Upper lobe of left lung (tissue), 6 donors: ENCODE data around the gene CCT2. TPM values are rescaled to one million over a fixed set of nuclear protein-coding genes. Genes with fewer than 3 reads are reported as not detected.
A peak's percentile ranks its signal among the peaks of the same experiment; 100 is the strongest.

Experiments
- ATAC-seq, 2 donors: fragments of 200-7000 bp; cut with Tn5 transposase; one replicate each; pipeline ENCODE4 v1.9.1; 2022; ENCODE audit warnings: mild to moderate bottlenecking in 2 of 2, moderate library complexity in 2 of 2; ENCODE audit not compliant: low FRiP score in 2 of 2
- DNase-seq, 2 donors: peaks; one replicate each; pipeline ENCODE4 v3.0.0-alpha.2; 2019 to 2020
- H3K27ac ChIP-seq, 4 donors: fragments of 200-600 bp; sonication (generic); one replicate each; pipeline ENCODE4 v1.5.1; 2016 to 2019
- H3K27me3 ChIP-seq, 4 donors: fragments of 200-600 bp; sonication (generic); one replicate each; pipeline ENCODE4 v1.5.1; 2017 to 2019
- H3K36me3 ChIP-seq, 4 donors: fragments of 200-600 bp; sonication (generic); one replicate each; pipeline ENCODE4 v1.5.1; 2016 to 2019
- H3K4me1 ChIP-seq, 4 donors: fragments of 200-600 bp; sonication (generic); one replicate each; pipeline ENCODE4 v1.5.1; 2018 to 2019
- H3K4me3 ChIP-seq, 4 donors: fragments of 200-600 bp; sonication (generic); one replicate each; pipeline ENCODE4 v1.5.1; 2017 to 2019; ENCODE audit warnings: mild to moderate bottlenecking in 2 of 4, moderate library complexity in 1 of 4
- H3K9me3 ChIP-seq, 4 donors: fragments of 200-600 bp; sonication (generic); one replicate each; pipeline ENCODE4 v1.5.1; 2018 to 2019
- EP300 ChIP-seq, 4 donors: sonication (generic); formaldehyde crosslinking; IDR thresholded peaks; one replicate each; pipeline ENCODE4 v1.5.1; 2017; ENCODE audit warnings: antibody characterized with exemption in 4 of 4, control low read depth in 2 of 4
- POLR2A ChIP-seq, 4 donors: fragments of 450-650 bp; IDR thresholded peaks; one replicate each; pipeline ENCODE4 v1.5.1; 2016 to 2017; ENCODE audit warnings: antibody characterized with exemption in 4 of 4, mild to moderate bottlenecking in 2 of 4
- POLR2AphosphoS5 ChIP-seq, 2 donors: sonication (generic); formaldehyde crosslinking; IDR thresholded peaks; one replicate each; pipeline ENCODE4 v1.5.1; 2017; ENCODE audit warnings: antibody characterized with exemption in 2 of 2
- WGBS, 2 donors: methylation state at CpG; one replicate each; pipeline ENCODE4 v1.1.5; 2017 to 2018; 5-methylcytosine and 5-hydroxymethylcytosine counted together
- total RNA-seq, 6 donors: library from RNA; depleted of rRNA in 4 of 6; stranded (reverse); fragments of >200 nt in 4 of 6; gene quantifications; one replicate each; pipeline versions ENCODE4 v1.1.0 to v1.2.1, GENCODE V29; 2016 to 2021
- TF ChIP-seq, protein P1 (sequence below), 6 experiments: fragments of 450-650 bp in 4 of 6; fragments of 200-600 bp in 2 of 6; sonication (generic) in 2 of 6; IDR thresholded peaks; one replicate each; pipeline ENCODE4 v1.5.1; 2016 to 2019; ENCODE audit warnings: antibody characterized with exemption in 6 of 6
- donor health status: DM: no; HTN: no; CAD: no; lungs with moderate emphysema.
- donor health status: DM: no; HTN: yes; CAD: no; lungs with severe emphysema.

Gene CCT2
- total RNA-seq, 6 donors from 2014 or later: 28.1 to 117 (median 91.0) TPM

DNA sequence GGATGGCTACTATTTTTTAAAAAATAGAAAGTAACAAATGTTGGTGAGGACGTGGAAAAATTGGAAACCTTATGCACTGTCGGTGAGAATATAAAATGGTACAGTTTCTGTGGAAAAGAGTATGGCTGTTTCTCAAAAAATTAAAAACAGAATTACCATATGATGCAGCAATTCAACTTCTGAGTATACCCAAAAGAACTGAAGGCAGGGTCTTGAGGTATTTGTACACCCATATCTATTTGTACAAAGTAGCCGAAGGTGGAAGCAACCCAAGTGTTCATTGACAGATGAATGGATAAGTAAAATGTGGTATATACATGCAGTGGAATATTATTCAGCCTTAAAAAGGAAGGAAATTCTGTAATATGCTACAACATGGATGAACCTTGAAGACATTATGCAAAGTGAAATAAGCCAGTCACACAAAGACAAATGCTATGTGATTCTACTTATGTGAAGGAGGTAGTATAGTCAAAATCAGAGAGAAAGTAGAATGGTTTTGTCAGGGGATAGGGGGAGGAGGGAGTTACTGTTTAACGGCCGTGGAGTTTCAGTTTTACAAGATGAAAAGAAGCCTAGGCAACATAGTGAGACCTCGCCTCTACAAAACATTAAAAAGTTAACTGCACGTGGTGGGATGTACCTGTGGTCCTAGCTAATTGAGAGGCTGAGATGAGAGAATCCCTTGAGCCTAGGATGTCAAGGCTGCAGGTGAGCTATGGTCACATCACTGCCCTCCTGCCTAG, 38.4 kb upstream of the CCT2 start:
- 90 to 94% methylated on average over 7 of the region's 7 CpGs for WGBS, 2 donors
- ATAC-seq: no peak

DNA sequence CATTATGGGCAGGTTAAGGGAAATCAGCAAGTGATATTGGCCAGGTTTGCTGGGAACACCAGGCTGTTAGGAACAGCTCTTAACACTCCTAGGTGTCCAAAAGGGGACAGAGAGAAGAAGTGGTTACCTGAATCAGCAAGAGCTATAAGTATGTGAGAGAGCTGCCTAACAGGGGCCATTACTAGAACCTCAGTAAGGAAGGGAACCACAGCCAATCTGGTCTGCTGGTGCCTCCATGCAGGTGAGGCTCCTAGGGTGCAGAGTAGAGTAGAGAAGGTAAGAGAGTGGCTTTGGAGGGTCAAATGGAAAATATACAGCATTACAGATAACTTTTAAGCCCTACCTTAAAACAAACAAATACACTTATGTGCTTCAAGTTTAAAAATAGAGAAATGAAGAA, 36.6 kb upstream of the CCT2 start:
- peaks cover 0 to 5% (median 0%) of the 10 kb centered on the region in 4 donors for H3K9me3 ChIP-seq
- no peaks in the 10 kb centered on the region for H3K36me3 ChIP-seq
- H3K4me1 ChIP-seq: peaks cover 0 to 11% (median 3%) of the 10 kb centered on the region in 4 donors
- H3K27me3 ChIP-seq: no peaks in the 10 kb centered on the region
- DNase-seq (no peak), ATAC-seq (no peak)
- H3K27ac ChIP-seq: no peak overlapping the region
- TF ChIP-seq POLR2A (IDR thresholded peaks at IDR 0.05): no peak
- TF ChIP-seq, protein P1, sequence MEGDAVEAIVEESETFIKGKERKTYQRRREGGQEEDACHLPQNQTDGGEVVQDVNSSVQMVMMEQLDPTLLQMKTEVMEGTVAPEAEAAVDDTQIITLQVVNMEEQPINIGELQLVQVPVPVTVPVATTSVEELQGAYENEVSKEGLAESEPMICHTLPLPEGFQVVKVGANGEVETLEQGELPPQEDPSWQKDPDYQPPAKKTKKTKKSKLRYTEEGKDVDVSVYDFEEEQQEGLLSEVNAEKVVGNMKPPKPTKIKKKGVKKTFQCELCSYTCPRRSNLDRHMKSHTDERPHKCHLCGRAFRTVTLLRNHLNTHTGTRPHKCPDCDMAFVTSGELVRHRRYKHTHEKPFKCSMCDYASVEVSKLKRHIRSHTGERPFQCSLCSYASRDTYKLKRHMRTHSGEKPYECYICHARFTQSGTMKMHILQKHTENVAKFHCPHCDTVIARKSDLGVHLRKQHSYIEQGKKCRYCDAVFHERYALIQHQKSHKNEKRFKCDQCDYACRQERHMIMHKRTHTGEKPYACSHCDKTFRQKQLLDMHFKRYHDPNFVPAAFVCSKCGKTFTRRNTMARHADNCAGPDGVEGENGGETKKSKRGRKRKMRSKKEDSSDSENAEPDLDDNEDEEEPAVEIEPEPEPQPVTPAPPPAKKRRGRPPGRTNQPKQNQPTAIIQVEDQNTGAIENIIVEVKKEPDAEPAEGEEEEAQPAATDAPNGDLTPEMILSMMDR (IDR thresholded peaks at IDR 0.05): no peak
- TF ChIP-seq POLR2AphosphoS5 (IDR thresholded peaks at IDR 0.05): no peak
- no peak for TF ChIP-seq EP300 (IDR thresholded peaks at IDR 0.05)
- H3K4me3 ChIP-seq: no peak overlapping the region

More for the DNA sequence above, 38.4 kb upstream of the CCT2 start:
- no peak overlapping the region for H3K4me3 ChIP-seq
- DNase-seq: no peak
- H3K27me3 ChIP-seq: no peaks in the 10 kb centered on the region
- peaks cover 0 to 5% (median 0%) of the 10 kb centered on the region in 4 donors for H3K9me3 ChIP-seq
- no peak overlapping the region for H3K27ac ChIP-seq
- no peaks in the 10 kb centered on the region for H3K36me3 ChIP-seq
- TF ChIP-seq EP300 (IDR thresholded peaks at IDR 0.05): no peak
- TF ChIP-seq, protein P1 (IDR thresholded peaks at IDR 0.05): no peak
- TF ChIP-seq POLR2AphosphoS5 (IDR thresholded peaks at IDR 0.05): no peak
- TF ChIP-seq POLR2A (IDR thresholded peaks at IDR 0.05): no peak
- H3K4me1 ChIP-seq: no peaks in the 10 kb centered on the region

DNA sequence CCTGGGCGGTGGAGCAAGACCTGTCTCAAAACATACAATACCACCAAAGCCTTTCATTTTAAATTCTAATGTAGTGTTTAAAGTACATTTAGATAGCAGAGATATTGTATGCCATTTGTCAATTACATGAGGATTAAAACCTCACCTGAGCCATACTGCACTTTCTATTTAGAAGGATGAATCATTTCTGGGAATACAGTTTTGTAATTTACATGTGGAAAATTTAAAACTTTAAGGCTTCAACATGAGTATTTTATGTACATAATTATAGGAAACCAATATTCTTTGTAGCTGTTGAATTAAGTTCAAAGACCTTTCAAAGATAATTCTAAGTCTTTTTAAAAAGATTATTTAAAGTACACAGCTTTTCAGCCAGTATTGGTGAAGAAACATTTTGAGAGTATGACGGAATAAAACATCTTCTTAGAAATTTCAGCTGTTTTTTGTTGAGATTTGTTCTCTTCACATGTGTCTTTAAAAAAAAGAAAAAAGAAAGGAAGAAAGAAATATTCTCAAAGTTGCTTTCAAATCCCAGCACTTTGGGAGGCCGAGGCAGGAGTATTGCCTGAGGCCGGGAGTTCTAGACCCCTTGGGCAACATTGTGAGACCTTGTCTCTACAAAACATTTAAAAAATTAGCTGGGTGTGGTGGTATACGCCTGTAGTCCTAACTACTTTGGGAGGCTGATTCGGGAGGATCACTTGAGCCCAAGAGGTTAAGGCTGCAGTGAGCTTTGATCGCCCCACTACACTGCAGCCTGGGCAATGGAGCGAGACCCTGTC, 34.5 kb upstream of the CCT2 start:
- ATAC-seq: no peak
- DNase-seq: no peak
- Histone ChIP-seq H3K27me3 (no peaks in the 10 kb centered on the region), H3K36me3 (no peaks in the 10 kb centered on the region), H3K4me3 (no peak overlapping the region), H3K9me3 (no peaks in the 10 kb centered on the region), H3K27ac (no peak overlapping the region), H3K4me1 (peaks cover 0 to 19% (median 9%) of the 10 kb centered on the region in 4 donors)
- TF ChIP-seq, protein P1 (IDR thresholded peaks at IDR 0.05): no peak
- no peak for TF ChIP-seq POLR2AphosphoS5 (IDR thresholded peaks at IDR 0.05)
- no peak for TF ChIP-seq EP300 (IDR thresholded peaks at IDR 0.05)
- TF ChIP-seq POLR2A (IDR thresholded peaks at IDR 0.05): no peak
- 92 to 97% methylated on average over 8 of the region's 8 CpGs for WGBS, 2 donors

DNA sequence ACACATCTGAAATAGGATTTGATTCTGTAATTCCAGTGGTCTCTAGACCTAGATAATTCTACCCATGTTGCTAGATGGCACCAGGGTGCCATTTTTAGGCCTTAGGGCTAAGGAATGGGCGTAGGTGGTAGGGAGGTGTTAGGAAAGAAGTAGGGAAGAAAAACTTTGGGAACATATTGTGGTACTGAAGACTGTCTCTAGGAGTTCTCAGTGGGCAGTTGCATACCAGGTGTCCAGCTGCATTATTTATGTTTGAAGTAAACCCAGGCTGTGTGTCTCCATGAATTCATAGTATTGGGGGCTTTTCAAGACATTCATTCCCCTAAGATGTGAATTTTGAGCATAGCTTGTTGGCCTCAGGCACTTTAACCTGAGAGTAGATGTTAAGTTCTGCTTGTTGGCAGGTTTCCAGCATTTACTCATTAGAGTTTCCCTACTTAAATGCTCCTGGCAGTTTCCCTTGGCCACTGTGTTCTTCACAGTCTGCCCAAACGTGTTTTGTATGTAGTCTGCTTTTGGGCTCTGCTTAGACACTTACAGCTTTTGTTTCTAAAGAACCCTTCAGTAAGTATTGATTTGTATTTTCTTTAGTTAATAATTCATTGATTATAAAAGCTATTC, 31.5 kb upstream of the CCT2 start:
- Histone ChIP-seq H3K4me1 (peaks cover 0 to 19% (median 11%) of the 10 kb centered on the region in 4 donors), H3K36me3 (no peaks in the 10 kb centered on the region), H3K27ac (peak overlapping the region in 1 of 4 donors; percentile 14), H3K4me3 (no peak overlapping the region), H3K27me3 (no peaks in the 10 kb centered on the region), H3K9me3 (no peaks in the 10 kb centered on the region)
- ATAC-seq: no peak
- TF ChIP-seq, protein P1 (IDR thresholded peaks at IDR 0.05): no peak
- peak in 1 of 2 donors; percentile 45 for DNase-seq
- 46 to 55% methylated on average over 2 of the region's 2 CpGs for WGBS, 2 donors
